Right lobe of liver (tissue), 4 donors: ENCODE measurements around the gene FAM219A.

Source experiments
- CTCF ChIP-seq, 4 donors: fragments of 200-600 bp in 3 of 4; fragments of 450-650 bp in 1 of 4; IDR thresholded peaks; one replicate each; pipeline versions ENCODE4 v1.5.1 to v1.8.0; 2016 to 2022; ENCODE audit warnings: antibody characterized with exemption in 4 of 4, mild to moderate bottlenecking in 2 of 4
- POLR2A ChIP-seq: fragments of 450-650 bp; IDR thresholded peaks from one replicate; pipeline ENCODE4 v1.6.1; 2017; ENCODE audit warnings: antibody characterized with exemption, mild to moderate bottlenecking
- donor health status: DM: no; HTN: no; CAD: no.
- donor health status: DM: no; HTN: no; CAD: no.
- donor health status: DM: no; HTN: yes; CAD: no.

GRCh38 chr9:34485822-34486221, 27.5 kb upstream of the FAM219A start:
- TF ChIP-seq POLR2A (no peak), CTCF (IDR thresholded peaks at IDR 0.05) (no peak)
